ENCODE results near the gene ADD1. TPM values are rescaled to one million over a fixed set of nuclear protein-coding genes. Genes with fewer than 3 reads are reported as not detected.

The ADD1 gene
- total RNA-seq, 1 donor from 2014 or later, result 240 TPM

GRCh38 chr4:2909583-2909982, 65.9 kb downstream of the ADD1 start:
- Mint-ChIP-seq H3K27ac (ENCODE audit: unreplicated experiment) (no peak overlapping the region), H3K27me3 (ENCODE audit: low read depth) (no peaks in the 10 kb centered on the region), H3K4me1 (ENCODE audit: low read depth) (no peaks in the 10 kb centered on the region), H3K4me3 (ENCODE audit: unreplicated experiment) (no peak overlapping the region), H3K36me3 (ENCODE audit: low read depth) (peaks cover 44% of the 10 kb centered on the region), H3K9me3 (ENCODE audit: low read depth) (no peaks in the 10 kb centered on the region)
- TF ChIP-seq CTCF (IDR thresholded peaks at IDR 0.05), result no peak
- DNase-seq (ENCODE audit: low spot score), result no peak

GRCh38 chr4:2910409-2910808, 66.8 kb downstream of the ADD1 start:
- no peaks in the 10 kb centered on the region for H3K27me3 Mint-ChIP-seq (ENCODE audit: low read depth)
- H3K4me3 Mint-ChIP-seq (ENCODE audit: unreplicated experiment), result no peak overlapping the region
- peak; percentile 33 for TF ChIP-seq CTCF (IDR thresholded peaks at IDR 0.05)
- H3K9me3 Mint-ChIP-seq (ENCODE audit: low read depth), result no peaks in the 10 kb centered on the region
- no peak for DNase-seq (ENCODE audit: low spot score)
- H3K4me1 Mint-ChIP-seq (ENCODE audit: low read depth), result no peaks in the 10 kb centered on the region
- H3K27ac Mint-ChIP-seq (ENCODE audit: unreplicated experiment), result no peak overlapping the region
- H3K36me3 Mint-ChIP-seq (ENCODE audit: low read depth), result peaks cover 44% of the 10 kb centered on the region

GRCh38 chr4:2911868-2912267, 68.2 kb downstream of the ADD1 start:
- no peak overlapping the region for H3K4me3 Mint-ChIP-seq (ENCODE audit: unreplicated experiment)
- DNase-seq (ENCODE audit: low spot score), result no peak
- H3K4me1 Mint-ChIP-seq (ENCODE audit: low read depth), result no peaks in the 10 kb centered on the region
- no peak overlapping the region for H3K27ac Mint-ChIP-seq (ENCODE audit: unreplicated experiment)
- TF ChIP-seq CTCF (IDR thresholded peaks at IDR 0.05), result no peak
- peaks cover 46% of the 10 kb centered on the region for H3K36me3 Mint-ChIP-seq (ENCODE audit: low read depth)
- no peaks in the 10 kb centered on the region for H3K9me3 Mint-ChIP-seq (ENCODE audit: low read depth)
- no peaks in the 10 kb centered on the region for H3K27me3 Mint-ChIP-seq (ENCODE audit: low read depth)

GRCh38 chr4:2913168-2913567, 69.5 kb downstream of the ADD1 start:
- DNase-seq (ENCODE audit: low spot score), result no peak
- no peak for TF ChIP-seq CTCF (IDR thresholded peaks at IDR 0.05)
- H3K4me1 Mint-ChIP-seq (ENCODE audit: low read depth), result no peaks in the 10 kb centered on the region
- H3K4me3 Mint-ChIP-seq (ENCODE audit: unreplicated experiment), result no peak overlapping the region
- no peak overlapping the region for H3K27ac Mint-ChIP-seq (ENCODE audit: unreplicated experiment)
- peaks cover 49% of the 10 kb centered on the region for H3K36me3 Mint-ChIP-seq (ENCODE audit: low read depth)
- no peaks in the 10 kb centered on the region for H3K9me3 Mint-ChIP-seq (ENCODE audit: low read depth)
- no peaks in the 10 kb centered on the region for H3K27me3 Mint-ChIP-seq (ENCODE audit: low read depth)

- TF ChIP-seq CTCF (IDR thresholded peaks at IDR 0.05), result no peak
- Mint-ChIP-seq H3K27me3 (ENCODE audit: low read depth) (no peaks in the 10 kb centered on the region), H3K4me1 (ENCODE audit: low read depth) (no peaks in the 10 kb centered on the region), H3K27ac (ENCODE audit: unreplicated experiment) (no peak overlapping the region), H3K4me3 (ENCODE audit: unreplicated experiment) (no peak overlapping the region), H3K9me3 (ENCODE audit: low read depth) (peaks cover 2% of the 10 kb centered on the region), H3K36me3 (ENCODE audit: low read depth) (peaks cover 46% of the 10 kb centered on the region)
- no peak for DNase-seq (ENCODE audit: low spot score)
Measured at GRCh38 chr4:2914256-2915126, 70.8 kb downstream of the ADD1 start.
